ENCODE data around the gene PCDHGA5. TPM values are rescaled to one million over a fixed set of nuclear protein-coding genes. Genes with fewer than 3 reads are reported as not detected.
"Not testable (repeated sequence)": the region's sequence is repeated elsewhere in the genome, so short reads cannot be mapped to it uniquely, and the experiment has no call there.

Gene PCDHGA5
- polyA plus RNA-seq, 1 donor (not counting 4 experiments of a cell fraction or from before 2014, with no cell fraction given) = 0.01 TPM

DNA sequence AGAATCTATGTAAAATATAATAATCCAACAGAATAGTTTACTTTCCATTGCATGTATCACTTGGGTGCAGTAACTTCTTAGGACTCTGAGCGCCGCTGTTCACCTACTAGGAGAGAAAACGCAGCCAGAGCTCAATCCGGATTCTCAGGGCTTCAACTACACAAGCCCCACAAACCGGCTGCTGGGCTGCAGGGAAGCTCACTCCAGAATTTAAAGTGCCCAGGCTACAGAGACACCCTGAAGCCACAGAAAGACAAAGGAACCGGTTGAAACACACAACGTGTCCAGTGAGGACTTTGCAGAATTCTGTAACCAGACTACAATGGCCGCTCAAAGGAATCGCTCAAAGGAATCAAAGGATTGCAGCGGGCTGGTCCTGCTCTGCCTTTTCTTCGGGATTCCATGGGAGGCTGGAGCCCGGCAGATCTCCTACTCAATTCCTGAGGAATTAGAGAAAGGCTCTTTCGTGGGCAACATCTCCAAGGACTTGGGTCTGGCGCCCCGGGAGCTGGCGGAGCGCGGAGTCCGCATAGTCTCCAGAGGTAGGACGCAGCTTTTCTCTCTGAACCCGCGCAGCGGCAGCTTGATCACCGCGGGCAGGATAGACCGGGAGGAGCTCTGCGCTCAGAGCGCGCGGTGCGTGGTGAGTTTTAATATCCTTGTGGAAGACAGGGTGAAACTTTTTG is 49.0 kb downstream of the PCDHGA5 start, which contains the start of gene PCDHGA10:
Gene PCDHGA10, plus strand, starts transcription at position 134 of the 686 bp plus-strand sequence. Its CDS starts 189 bp downstream, at position 323.
- DNase-seq (ENCODE audit: low read depth, low spot score) = no peak
- dilution Hi-C loops (cut with MboI; ENCODE audit: extremely low pct_ligation_motif_present, low sequenced_read_pairs) = no loop called here
- peak within 1 kb of the TSS; percentile 82 for H3K4me2 ChIP-seq (ENCODE audit: control insufficient read depth, extremely low read depth, insufficient read depth, low read depth, low read length)
- peak within 1 kb of the TSS; percentile 80 for H2AFZ ChIP-seq (ENCODE audit: control insufficient read depth, low read length)
- TF ChIP-seq, protein P1, sequence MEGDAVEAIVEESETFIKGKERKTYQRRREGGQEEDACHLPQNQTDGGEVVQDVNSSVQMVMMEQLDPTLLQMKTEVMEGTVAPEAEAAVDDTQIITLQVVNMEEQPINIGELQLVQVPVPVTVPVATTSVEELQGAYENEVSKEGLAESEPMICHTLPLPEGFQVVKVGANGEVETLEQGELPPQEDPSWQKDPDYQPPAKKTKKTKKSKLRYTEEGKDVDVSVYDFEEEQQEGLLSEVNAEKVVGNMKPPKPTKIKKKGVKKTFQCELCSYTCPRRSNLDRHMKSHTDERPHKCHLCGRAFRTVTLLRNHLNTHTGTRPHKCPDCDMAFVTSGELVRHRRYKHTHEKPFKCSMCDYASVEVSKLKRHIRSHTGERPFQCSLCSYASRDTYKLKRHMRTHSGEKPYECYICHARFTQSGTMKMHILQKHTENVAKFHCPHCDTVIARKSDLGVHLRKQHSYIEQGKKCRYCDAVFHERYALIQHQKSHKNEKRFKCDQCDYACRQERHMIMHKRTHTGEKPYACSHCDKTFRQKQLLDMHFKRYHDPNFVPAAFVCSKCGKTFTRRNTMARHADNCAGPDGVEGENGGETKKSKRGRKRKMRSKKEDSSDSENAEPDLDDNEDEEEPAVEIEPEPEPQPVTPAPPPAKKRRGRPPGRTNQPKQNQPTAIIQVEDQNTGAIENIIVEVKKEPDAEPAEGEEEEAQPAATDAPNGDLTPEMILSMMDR (optimal IDR thresholded peaks at IDR 0.05 in 1 of 3, IDR thresholded peaks at IDR 0.05 in 1 of 3, conservative IDR thresholded peaks at IDR 0.05 in 1 of 3; ENCODE audit: extremely low read depth in 1 of 3, insufficient read depth in 2 of 3, low read length in 3 of 3) = peak; percentile 58 to 72 (median 67)
- no peak for TF ChIP-seq EZH2 (IDR thresholded peaks at IDR 0.05; ENCODE audit: low read length)
- H3K9me3 ChIP-seq (ENCODE audit: control insufficient read depth, low read depth, low read length) = peaks cover 23% of the 10 kb centered on the region
- peaks cover 15% of the 10 kb centered on the region for H3K27me3 ChIP-seq (ENCODE audit: control insufficient read depth, extremely low read depth, insufficient read depth, low read length)
- FAIRE-seq = peak; percentile 26
- H4K20me1 ChIP-seq (ENCODE audit: control insufficient read depth, extremely low read depth, insufficient read depth, low read length) = no peaks in the 10 kb centered on the region
- no peaks in the 10 kb centered on the region for H3K79me2 ChIP-seq (ENCODE audit: control insufficient read depth, insufficient read depth, low read length)
- peak within 1 kb of the TSS; percentile 35 to 76 (median 75) for H3K4me3 ChIP-seq (ENCODE audit: control insufficient read depth in 2 of 3, extremely low read depth in 1 of 3, insufficient read depth in 2 of 3, low read depth in 1 of 3, low read length in 3 of 3)
- peak within 1 kb of the TSS; percentile 14 for H3K27ac ChIP-seq (ENCODE audit: control insufficient read depth, insufficient read depth, low read length)
- no peaks in the 10 kb centered on the region for H3K9me1 ChIP-seq (ENCODE audit: control insufficient read depth, extremely low read depth, insufficient read depth, low read length)
- peak within 1 kb of the TSS; percentile 66 for H3K9ac ChIP-seq (ENCODE audit: control insufficient read depth, extremely low read depth, insufficient read depth, low read length)
- no peaks in the 10 kb centered on the region for H3K36me3 ChIP-seq (ENCODE audit: control insufficient read depth in 2 of 2, extremely low read depth in 1 of 2, insufficient read depth in 2 of 2, low read length in 2 of 2)
- peaks cover 5% of the 10 kb centered on the region for H3K4me1 ChIP-seq (ENCODE audit: control insufficient read depth, extremely low read depth, insufficient read depth, low read length)

DNA sequence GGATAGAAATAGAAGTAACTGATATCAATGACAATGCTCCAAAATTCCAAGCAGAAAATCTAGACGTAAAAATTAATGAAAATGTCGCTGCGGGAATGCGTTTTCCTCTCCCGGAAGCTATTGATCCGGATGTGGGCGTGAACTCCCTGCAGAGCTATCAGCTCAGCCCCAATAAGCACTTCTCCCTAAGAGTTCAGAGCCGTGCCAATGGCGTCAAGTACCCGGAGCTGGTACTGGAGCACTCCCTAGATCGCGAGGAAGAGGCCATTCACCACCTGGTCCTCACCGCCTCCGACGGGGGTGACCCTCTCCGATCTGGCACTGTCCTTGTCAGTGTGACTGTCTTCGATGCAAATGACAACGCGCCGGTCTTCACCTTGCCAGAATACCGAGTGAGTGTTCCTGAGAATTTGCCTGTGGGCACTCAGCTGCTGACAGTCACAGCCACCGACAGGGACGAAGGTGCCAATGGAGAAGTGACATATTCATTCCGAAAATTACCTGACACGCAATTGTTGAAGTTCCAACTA is 49.6 kb downstream of the PCDHGA5 start:
- Histone ChIP-seq H3K4me2 (ENCODE audit: control insufficient read depth, extremely low read depth, insufficient read depth, low read depth, low read length) (peak overlapping the region; percentile 82), H4K20me1 (ENCODE audit: control insufficient read depth, extremely low read depth, insufficient read depth, low read length) (no peaks in the 10 kb centered on the region), H2AFZ (ENCODE audit: control insufficient read depth, low read length) (peak overlapping the region; percentile 80), H3K9ac (ENCODE audit: control insufficient read depth, extremely low read depth, insufficient read depth, low read length) (no peak overlapping the region), H3K9me1 (ENCODE audit: control insufficient read depth, extremely low read depth, insufficient read depth, low read length) (no peaks in the 10 kb centered on the region), H3K9me3 (ENCODE audit: control insufficient read depth, low read depth, low read length) (peaks cover 23% of the 10 kb centered on the region), H3K27ac (ENCODE audit: control insufficient read depth, insufficient read depth, low read length) (no peak overlapping the region), H3K4me3 (ENCODE audit: control insufficient read depth in 2 of 3, extremely low read depth in 1 of 3, insufficient read depth in 2 of 3, low read depth in 1 of 3, low read length in 3 of 3) (peak overlapping the region; percentile 35 to 76 (median 75)), H3K36me3 (ENCODE audit: control insufficient read depth in 2 of 2, extremely low read depth in 1 of 2, insufficient read depth in 2 of 2, low read length in 2 of 2) (no peaks in the 10 kb centered on the region), H3K4me1 (ENCODE audit: control insufficient read depth, extremely low read depth, insufficient read depth, low read length) (peaks cover 5% of the 10 kb centered on the region), H3K27me3 (ENCODE audit: control insufficient read depth, extremely low read depth, insufficient read depth, low read length) (peaks cover 15% of the 10 kb centered on the region), H3K79me2 (ENCODE audit: control insufficient read depth, insufficient read depth, low read length) (no peaks in the 10 kb centered on the region)
- dilution Hi-C loops (cut with MboI; ENCODE audit: extremely low pct_ligation_motif_present, low sequenced_read_pairs) = no loop called here
- FAIRE-seq = no peak
- no peak for DNase-seq (ENCODE audit: low read depth, low spot score)
- no peak for TF ChIP-seq EZH2 (IDR thresholded peaks at IDR 0.05; ENCODE audit: low read length)
- TF ChIP-seq, protein P1 (optimal IDR thresholded peaks at IDR 0.05 in 1 of 3, IDR thresholded peaks at IDR 0.05 in 1 of 3, conservative IDR thresholded peaks at IDR 0.05 in 1 of 3; ENCODE audit: extremely low read depth in 1 of 3, insufficient read depth in 2 of 3, low read length in 3 of 3) = no peak

DNA sequence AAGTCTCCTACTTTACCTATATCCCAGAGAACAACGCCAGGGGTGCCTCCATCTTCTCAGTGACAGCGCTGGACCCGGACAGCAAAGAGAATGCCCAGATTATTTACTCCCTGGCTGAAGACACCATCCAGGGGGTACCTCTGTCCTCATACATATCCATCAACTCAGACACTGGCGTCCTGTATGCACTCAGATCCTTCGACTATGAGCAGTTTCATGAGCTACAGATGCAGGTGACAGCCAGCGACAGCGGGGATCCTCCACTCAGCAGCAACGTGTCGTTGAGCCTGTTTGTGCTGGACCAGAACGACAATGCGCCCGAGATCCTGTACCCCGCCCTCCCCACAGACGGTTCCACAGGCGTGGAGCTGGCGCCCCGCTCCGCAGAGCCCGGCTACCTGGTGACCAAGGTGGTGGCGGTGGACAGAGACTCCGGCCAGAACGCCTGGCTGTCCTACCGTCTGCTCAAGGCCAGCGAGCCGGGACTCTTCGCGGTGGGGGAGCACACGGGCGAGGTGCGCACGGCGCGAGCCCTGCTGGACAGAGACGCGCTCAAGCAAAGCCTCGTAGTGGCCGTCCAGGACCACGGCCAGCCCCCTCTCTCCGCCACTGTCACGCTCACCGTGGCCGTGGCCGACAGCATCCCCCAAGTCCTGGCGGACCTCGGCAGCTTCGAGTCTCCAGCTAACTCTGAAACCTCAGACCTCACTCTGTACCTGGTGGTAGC is 50.7 kb downstream of the PCDHGA5 start:
- H3K9me1 ChIP-seq (ENCODE audit: control insufficient read depth, extremely low read depth, insufficient read depth, low read length); H3K4me1 ChIP-seq (ENCODE audit: control insufficient read depth, extremely low read depth, insufficient read depth, low read length); FAIRE-seq; H3K79me2 ChIP-seq (ENCODE audit: control insufficient read depth, insufficient read depth, low read length); H3K36me3 ChIP-seq (ENCODE audit: control insufficient read depth in 2 of 2, extremely low read depth in 1 of 2, insufficient read depth in 2 of 2, low read length in 2 of 2); H3K4me3 ChIP-seq (ENCODE audit: control insufficient read depth in 2 of 3, extremely low read depth in 1 of 3, insufficient read depth in 2 of 3, low read depth in 1 of 3, low read length in 3 of 3); H3K9ac ChIP-seq (ENCODE audit: control insufficient read depth, extremely low read depth, insufficient read depth, low read length); dilution Hi-C loops (cut with MboI; ENCODE audit: extremely low pct_ligation_motif_present, low sequenced_read_pairs); H3K27ac ChIP-seq (ENCODE audit: control insufficient read depth, insufficient read depth, low read length); H2AFZ ChIP-seq (ENCODE audit: control insufficient read depth, low read length); H3K4me2 ChIP-seq (ENCODE audit: control insufficient read depth, extremely low read depth, insufficient read depth, low read depth, low read length); DNase-seq (ENCODE audit: low read depth, low spot score); H4K20me1 ChIP-seq (ENCODE audit: control insufficient read depth, extremely low read depth, insufficient read depth, low read length): not testable (repeated sequence)
- Histone ChIP-seq H3K9me3 (ENCODE audit: control insufficient read depth, low read depth, low read length) (peaks cover 23% of the 10 kb centered on the region), H3K27me3 (ENCODE audit: control insufficient read depth, extremely low read depth, insufficient read depth, low read length) (peaks cover 22% of the 10 kb centered on the region)

Measured in keratinocyte (primary cell).